Fibroblast of skin of right biceps (primary cell): ENCODE data around the gene RASAL2.
A peak's percentile ranks its signal among the peaks of the same experiment; 100 is the strongest.
"Not testable (repeated sequence)": the region's sequence is repeated elsewhere in the genome, so short reads cannot be mapped to it uniquely, and the experiment has no call there.

Experiments used
- DNase-seq: peaks from one replicate; pipeline ENCODE4 v3.0.0-alpha.2; 2013

RASAL2 gene

DNA sequence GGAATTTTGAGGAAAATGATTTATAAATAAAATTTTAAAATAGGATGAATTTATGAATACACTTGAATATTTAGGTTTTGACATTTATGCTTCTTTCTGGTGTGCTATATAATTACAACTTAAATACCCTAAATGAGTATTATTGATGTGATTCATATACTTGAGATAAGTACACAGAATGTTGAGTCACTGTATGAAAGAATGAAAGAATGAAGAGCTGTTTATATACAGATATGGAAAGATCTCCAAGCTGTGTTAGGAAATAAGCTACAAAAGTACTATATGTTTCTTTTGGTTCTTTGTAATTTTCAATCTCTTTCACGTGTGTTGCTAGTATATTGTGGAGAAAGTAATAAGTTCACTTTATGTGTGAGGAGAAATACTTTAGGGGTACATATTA, 147.2 kb downstream of the RASAL2 start:
- peak; percentile 64 for DNase-seq

DNA sequence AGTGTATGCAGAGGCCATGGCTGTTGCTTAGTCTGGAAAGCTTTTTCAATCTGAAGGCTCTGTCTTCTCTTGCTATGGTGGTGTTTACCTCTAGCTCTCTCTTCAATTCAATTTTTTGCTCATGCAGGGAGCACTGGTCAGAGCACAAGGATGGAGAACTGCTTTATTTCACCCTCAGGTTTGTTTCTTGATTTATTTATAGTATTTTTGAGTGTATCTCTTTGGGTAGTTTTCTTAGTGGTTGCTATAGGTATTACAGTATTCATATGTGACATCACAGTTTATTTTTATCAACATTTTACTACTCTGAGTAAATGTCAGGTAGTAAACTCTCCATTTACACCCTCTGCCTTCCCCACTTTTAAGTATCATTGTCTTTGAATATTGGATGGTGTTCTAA, 147.9 kb downstream of the RASAL2 start:
- no peak for DNase-seq

GRCh38 chr1:178243119-178243518, 149.2 kb downstream of the RASAL2 start:
- DNase-seq = no peak

- no peak for DNase-seq
These were observed 150.0 kb downstream of the RASAL2 start for GRCh38 chr1:178243890-178244289.

DNA sequence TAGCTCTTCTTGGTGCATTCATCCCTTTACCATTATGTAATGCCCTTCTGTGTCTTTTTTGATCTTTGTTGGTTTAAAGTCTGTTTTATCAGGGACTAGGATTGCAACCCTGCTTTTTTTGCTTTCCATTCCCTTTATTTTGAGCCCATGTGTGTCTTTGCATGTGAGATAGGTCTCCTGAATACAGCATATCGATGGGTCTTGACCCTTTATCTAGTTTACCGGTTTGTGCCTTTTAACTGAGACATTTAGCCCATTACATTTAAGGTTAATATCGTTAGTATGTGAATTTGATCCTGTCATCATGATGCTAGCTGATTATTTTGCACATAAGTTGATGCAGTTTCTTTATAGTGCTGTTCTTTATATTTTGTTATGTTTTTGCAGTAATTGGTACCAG, 154.4 kb downstream of the RASAL2 start:
- not testable (repeated sequence) for DNase-seq

DNA sequence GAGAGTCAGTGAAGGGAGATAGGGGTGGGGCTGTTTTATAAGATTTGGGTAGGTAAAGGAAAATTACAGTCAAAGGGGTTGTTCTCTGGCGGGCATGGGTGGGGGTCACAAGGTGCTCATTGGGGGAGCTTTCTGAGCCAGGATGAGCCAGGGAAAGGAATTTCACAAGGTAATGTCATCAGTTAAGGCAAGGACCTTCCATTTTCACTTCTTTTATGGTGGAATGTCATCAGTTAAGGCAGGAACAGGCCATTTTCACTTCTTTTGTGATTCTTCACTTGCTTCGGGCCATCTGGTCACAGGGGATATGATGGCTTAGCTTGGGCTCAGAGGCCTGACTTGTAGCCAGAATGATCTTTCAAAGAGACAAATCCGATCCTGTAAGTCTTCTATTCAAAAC, 159.7 kb downstream of the RASAL2 start:
- DNase-seq = not testable (repeated sequence)

- DNase-seq = no peak
These were observed 160.5 kb downstream of the RASAL2 start for GRCh38 chr1:178254433-178254832.

- peak; percentile 40 for DNase-seq
These were observed 164.6 kb downstream of the RASAL2 start for GRCh38 chr1:178258536-178258935.

DNA sequence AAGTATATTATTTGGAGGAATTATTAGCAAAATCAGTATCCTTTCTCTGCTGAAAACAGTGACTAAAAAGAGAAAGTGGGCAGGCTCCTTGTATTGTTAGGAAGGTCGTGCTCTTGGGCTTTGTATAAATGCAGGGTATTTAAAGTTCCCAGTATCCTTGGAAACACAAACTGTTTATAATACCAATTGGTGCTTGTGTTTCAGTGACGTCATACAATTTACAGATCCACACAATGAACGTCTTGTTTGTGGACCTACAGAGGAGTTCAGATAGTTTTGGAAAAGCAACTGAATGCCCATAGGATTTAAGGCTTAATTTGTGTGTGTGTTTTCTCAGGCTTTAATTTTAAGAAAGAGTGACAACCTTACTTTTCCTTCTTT, 168.2 kb downstream of the RASAL2 start:
- DNase-seq = peak; percentile 50

GRCh38 chr1:178263341-178263740, 169.4 kb downstream of the RASAL2 start:
- DNase-seq = peak; percentile 42

- no peak for DNase-seq
These were observed 172.2 kb downstream of the RASAL2 start for GRCh38 chr1:178266113-178266512.

GRCh38 chr1:178266619-178267066, 172.7 kb downstream of the RASAL2 start:
- DNase-seq = no peak

- DNase-seq = peak; percentile 74
These were observed 173.8 kb downstream of the RASAL2 start for GRCh38 chr1:178267646-178268094.

DNA sequence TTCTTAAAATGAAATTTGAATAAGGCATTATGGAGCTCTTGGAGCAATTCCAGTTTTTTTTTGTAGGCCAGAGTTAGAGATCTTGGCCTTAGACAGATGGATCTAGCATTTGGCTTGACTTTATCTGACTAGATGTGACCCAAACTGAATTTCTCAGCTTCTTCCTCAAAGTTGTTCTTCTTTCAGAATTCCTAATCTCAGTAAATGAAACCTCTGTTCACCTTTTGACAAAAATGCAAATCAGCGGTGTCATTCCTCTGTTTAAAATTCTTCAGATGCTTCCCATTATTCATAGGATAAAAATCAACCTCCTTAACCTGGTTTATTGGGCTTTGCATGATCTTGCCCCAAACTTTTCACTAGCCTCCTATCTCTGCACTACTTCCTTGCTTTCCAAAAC, 177.6 kb downstream of the RASAL2 start:
- DNase-seq = no peak

DNA sequence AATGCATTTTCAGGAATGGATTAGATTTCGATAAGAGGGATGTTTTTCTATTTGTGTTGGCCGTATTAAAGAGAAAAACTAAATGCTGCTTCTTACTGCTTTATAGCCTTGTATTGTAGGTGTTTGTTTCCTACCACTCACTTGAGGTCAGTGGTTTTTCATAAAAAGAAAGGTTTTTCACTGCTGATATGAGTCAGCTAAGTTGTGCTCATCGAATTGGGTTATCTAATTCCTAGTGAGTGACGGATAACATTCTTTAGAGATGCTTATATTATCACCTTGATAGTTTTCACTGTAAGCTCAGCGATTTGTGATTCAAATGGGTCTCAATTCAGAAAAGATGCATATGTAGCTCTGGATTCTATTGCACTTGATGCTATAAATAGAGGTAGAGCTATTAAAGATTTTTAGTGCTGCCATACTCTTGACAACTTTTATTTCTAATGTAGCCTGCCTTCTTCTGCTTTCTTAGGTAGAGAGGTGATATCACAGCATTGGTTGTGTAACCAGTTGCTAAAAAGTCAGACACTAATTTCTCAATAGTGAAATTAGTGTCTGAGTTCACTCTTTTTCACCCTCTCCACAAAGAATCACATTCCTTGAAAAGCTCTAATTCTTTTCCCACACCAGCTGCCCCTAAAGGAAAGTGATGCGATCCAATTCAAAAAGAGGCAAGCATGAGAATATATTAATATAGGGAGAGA, 180.0 kb downstream of the RASAL2 start:
- DNase-seq = peak; percentile 49

GRCh38 chr1:178275049-178275448, 181.1 kb downstream of the RASAL2 start:
- DNase-seq = peak; percentile 27

- DNase-seq = peak; percentile 40
These were observed 181.6 kb downstream of the RASAL2 start for GRCh38 chr1:178275553-178275952.

DNA sequence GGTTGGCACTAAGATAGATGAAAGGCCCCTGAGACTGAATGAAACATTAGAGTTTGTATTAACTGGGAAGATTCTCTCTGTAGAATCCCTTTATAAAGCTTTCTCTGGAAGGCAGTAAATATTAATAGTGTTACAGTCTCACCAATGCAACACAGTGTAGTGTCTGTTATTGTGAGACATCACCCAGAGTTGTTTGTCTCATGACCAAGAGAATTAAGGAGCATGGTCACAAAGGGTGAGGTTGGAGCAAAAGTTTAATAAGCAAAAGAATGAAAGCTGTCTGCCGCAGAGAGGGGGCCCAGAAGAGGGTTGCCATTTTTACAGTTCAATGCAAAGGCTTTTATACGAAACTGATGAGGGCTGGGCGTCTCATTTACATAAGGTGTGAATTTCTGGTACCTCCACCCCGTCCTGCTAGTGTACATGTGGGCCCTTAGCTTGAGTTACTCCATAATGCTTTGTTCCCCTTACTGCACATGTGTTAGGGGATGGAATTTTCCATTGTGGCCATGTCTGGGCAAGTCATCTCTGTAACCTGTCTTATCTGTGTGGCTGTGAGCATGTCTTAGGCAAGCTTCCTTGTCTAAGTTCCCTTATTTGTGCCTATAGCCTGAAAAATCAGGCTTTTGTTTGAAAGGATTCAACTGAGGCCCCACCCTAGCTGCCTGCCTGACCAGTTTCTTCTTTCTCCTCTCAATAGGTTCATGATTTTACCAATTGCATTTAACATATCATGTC, 184.1 kb downstream of the RASAL2 start:
- DNase-seq = no peak

GRCh38 chr1:178278916-178279686, 185.2 kb downstream of the RASAL2 start:
- no peak for DNase-seq

DNA sequence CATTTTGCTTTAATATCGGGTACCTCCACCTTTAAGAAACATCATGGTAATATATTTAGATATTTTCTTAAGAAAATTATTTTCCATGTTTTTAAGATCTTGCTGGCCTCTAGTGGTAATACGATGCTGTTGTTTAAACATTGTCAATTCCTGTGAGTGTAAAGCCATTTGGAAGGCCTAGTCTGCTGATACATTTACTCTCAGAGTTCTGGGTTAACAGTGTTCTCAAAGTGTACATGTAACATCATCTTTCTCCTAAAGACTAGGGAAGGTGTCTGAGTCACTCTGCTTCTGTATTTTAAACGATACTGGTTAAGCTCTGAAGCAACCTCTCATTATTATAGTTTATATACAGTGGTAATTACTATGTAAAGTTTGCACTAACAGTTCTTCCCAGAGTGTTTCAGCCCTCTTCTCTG, 189.1 kb downstream of the RASAL2 start:
- peak; percentile 66 for DNase-seq

- no peak for DNase-seq
These were observed 189.5 kb downstream of the RASAL2 start for GRCh38 chr1:178283409-178283808.

- DNase-seq = no peak
These were observed 190.2 kb downstream of the RASAL2 start for GRCh38 chr1:178284058-178284457.

DNA sequence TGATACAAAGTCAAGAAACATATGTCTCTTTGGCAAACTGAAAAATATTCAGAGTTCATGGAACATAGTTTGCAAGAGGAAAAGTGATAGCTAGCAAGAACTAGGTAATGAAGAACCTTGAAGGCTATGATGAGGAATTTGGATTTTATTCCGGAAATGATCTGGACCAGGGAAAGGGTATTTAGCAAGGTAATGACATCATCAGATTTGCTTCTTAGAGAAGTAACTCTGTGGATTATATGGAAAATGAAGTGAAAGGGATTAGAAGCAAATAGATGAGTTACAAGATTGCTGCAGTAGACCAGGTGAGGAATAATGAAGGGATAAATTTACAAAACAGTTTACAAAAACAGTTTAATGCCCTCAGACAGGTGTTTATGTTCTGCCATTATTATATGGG, 197.3 kb downstream of the RASAL2 start:
- no peak for DNase-seq

GRCh38 chr1:178294654-178295053, 200.8 kb downstream of the RASAL2 start:
- no peak for DNase-seq
